ENCODE measurements around the gene INPP4B. TPM values are rescaled to one million over a fixed set of nuclear protein-coding genes. Genes with fewer than 3 reads are reported as not detected.

INPP4B gene
- total RNA-seq, 1 experiment from 2014 or later, result 0.07 TPM

DNA sequence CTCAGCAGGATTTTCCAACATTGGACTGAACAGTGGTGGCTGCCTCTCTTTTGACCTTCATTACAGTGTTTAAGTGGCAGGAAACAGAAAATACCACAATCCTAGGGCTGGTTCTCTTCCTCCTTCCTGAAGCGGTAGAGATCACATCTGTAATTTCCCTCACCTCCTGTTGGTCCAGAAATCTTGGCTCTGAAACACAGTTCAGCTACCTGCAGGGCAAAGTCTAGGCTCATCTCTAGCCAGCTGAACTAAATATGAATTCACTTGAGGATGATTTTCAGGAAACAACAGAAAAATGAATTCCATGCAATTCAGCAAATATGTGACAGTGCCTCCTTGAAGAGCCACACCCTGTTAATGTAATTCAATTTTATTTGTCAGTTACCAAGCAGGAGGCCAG lies 531.9 kb downstream of the INPP4B start:
- Mint-ChIP-seq H3K9me3 (no peaks in the 10 kb centered on the region), H3K27ac (no peak overlapping the region), H3K27me3 (ENCODE audit: low read depth) (no peaks in the 10 kb centered on the region), H3K4me3 (no peak overlapping the region), H3K36me3 (ENCODE audit: insufficient read depth in 1 of 3, low read depth in 3 of 3) (no peaks in the 10 kb centered on the region), H3K4me1 (peaks cover 0 to 3% of the 10 kb centered on the region in 2 experiments; a peak in 1 of 4 replicates)
- Histone ChIP-seq H3K9ac (ENCODE audit: extremely low read depth, insufficient read length, low read length) (no peak overlapping the region), H2BK5ac (ENCODE audit: insufficient read length, low read length) (no peak overlapping the region), H3K4me2 (ENCODE audit: insufficient read depth, insufficient read length, low read length) (no peak overlapping the region), H4K8ac (replicated peaks; ENCODE audit: insufficient read length, low read depth, low read length) (no peak overlapping the region), H2AK5ac (ENCODE audit: insufficient read length, low read length) (no peak overlapping the region), H3K23me2 (ENCODE audit: insufficient read length, low read depth, low read length, poor library complexity, severe bottlenecking) (no peaks in the 10 kb centered on the region), H3K18ac (ENCODE audit: insufficient read length, low read depth, low read length) (no peak overlapping the region), H3K27me3 (ENCODE audit: insufficient read depth, low read length) (no peaks in the 10 kb centered on the region), H3K79me1 (ENCODE audit: insufficient read depth, low read depth, low read length, poor library complexity, severe bottlenecking) (no peaks in the 10 kb centered on the region), H3K4ac (ENCODE audit: low read depth, low read length) (no peak overlapping the region), H2BK20ac (ENCODE audit: low read depth, low read length, poor library complexity, severe bottlenecking) (no peak overlapping the region), H3K9me3 (ENCODE audit: control insufficient read depth, low read depth, low read length) (no peaks in the 10 kb centered on the region), H3K14ac (ENCODE audit: insufficient read depth, low read length) (no peak overlapping the region), H3K27ac (ENCODE audit: insufficient read length, low read depth, low read length) (no peak overlapping the region), H2BK120ac (ENCODE audit: low read depth, low read length, poor library complexity, severe bottlenecking) (no peak overlapping the region), H2AFZ (ENCODE audit: low read length) (no peak overlapping the region), H4K91ac (ENCODE audit: insufficient read length, low read depth, low read length) (no peak overlapping the region), H3K23ac (ENCODE audit: insufficient read length, low read depth, low read length) (no peak overlapping the region), H2BK15ac (ENCODE audit: low read depth, low read length) (no peak overlapping the region), H3K56ac (ENCODE audit: insufficient read length, low read depth, low read length) (no peak overlapping the region), H2BK12ac (ENCODE audit: insufficient read length, low read depth, low read length) (no peak overlapping the region), H4K20me1 (ENCODE audit: control insufficient read depth, insufficient read depth, insufficient read length) (no peaks in the 10 kb centered on the region), H3K79me2 (ENCODE audit: insufficient read depth, low read length) (no peaks in the 10 kb centered on the region), H4K5ac (ENCODE audit: insufficient read length, low read depth, low read length) (no peak overlapping the region), H3K4me1 (ENCODE audit: insufficient read depth, low read length) (no peaks in the 10 kb centered on the region), H3T11ph (ENCODE audit: low read length) (no peak overlapping the region)
- WGBS (ENCODE audit: extremely low coverage, insufficient read length, low lambda C conversion rate), result no CpG with 5 or more reads among the region's 1 CpG
- no peak for DNase-seq
- TF ChIP-seq, protein P1, sequence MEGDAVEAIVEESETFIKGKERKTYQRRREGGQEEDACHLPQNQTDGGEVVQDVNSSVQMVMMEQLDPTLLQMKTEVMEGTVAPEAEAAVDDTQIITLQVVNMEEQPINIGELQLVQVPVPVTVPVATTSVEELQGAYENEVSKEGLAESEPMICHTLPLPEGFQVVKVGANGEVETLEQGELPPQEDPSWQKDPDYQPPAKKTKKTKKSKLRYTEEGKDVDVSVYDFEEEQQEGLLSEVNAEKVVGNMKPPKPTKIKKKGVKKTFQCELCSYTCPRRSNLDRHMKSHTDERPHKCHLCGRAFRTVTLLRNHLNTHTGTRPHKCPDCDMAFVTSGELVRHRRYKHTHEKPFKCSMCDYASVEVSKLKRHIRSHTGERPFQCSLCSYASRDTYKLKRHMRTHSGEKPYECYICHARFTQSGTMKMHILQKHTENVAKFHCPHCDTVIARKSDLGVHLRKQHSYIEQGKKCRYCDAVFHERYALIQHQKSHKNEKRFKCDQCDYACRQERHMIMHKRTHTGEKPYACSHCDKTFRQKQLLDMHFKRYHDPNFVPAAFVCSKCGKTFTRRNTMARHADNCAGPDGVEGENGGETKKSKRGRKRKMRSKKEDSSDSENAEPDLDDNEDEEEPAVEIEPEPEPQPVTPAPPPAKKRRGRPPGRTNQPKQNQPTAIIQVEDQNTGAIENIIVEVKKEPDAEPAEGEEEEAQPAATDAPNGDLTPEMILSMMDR (conservative IDR thresholded peaks at IDR 0.05), result no peak

Measured in H9 (cell line).